ENCODE results near the gene FAM228B. TPM values are rescaled to one million over a fixed set of nuclear protein-coding genes. Genes with fewer than 3 reads are reported as not detected.
A peak's percentile ranks its signal among the peaks of the same experiment; 100 is the strongest.
"Not testable (repeated sequence)": the region's sequence is repeated elsewhere in the genome, so short reads cannot be mapped to it uniquely, and the experiment has no call there.

The FAM228B gene
- total RNA-seq, 1 donor from 2014 or later = 4.5 TPM

DNA sequence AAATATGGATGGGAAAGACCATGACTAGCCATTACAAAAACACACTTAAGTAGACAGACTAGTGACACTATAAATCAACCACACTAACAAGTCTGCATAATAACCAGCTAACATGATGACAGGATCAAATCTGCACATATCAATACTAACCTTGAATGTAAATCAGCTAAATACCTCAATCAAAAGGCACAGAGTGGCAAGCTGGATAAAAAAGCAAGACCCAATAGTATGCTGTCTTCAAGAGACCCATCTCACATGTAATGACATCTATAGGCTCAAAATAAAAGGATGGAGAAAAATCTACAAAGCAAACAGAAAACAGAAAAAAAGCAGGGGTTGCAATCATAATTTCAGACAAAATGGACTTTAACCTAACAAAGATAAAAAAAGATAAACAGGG is 16.5 kb upstream of the FAM228B start:
- intact Hi-C loops (cut with micrococcal nuclease) = no loop called here
- DNase-seq (ENCODE audit: low spot score) = no peak
- no peaks in the 10 kb centered on the region for H3K4me1 Mint-ChIP-seq (ENCODE audit: low read depth)
- peaks cover 10% of the 10 kb centered on the region for H3K36me3 Mint-ChIP-seq (ENCODE audit: low read depth)
- H3K27ac Mint-ChIP-seq = no peak overlapping the region
- peaks cover 27% of the 10 kb centered on the region for H3K9me3 Mint-ChIP-seq
- peaks cover 12% of the 10 kb centered on the region for H3K27me3 Mint-ChIP-seq (ENCODE audit: low read depth)
- no peak overlapping the region for H3K4me3 Mint-ChIP-seq (ENCODE audit: low read depth)

DNA sequence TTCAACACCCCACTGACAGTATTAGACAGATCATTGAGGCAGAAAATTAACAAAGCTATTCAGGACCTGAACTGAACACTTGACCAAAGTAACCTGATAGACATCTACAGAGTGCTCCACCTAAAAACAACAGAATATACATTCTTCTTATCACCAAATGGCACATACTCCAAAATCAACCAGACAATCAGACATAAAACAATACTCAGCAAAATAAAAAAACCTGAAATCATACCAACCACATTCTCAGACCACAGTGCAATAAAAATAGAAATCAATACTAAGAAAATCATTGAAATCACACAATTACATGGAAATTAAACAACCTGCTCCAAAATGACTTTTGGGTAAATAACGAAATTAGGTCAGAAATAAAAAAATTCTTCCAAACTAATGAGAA is 15.9 kb upstream of the FAM228B start:
- H3K27ac Mint-ChIP-seq = no peak overlapping the region
- DNase-seq (ENCODE audit: low spot score) = no peak
- intact Hi-C loops (cut with micrococcal nuclease) = no loop called here
- H3K27me3 Mint-ChIP-seq (ENCODE audit: low read depth) = peaks cover 12% of the 10 kb centered on the region
- H3K9me3 Mint-ChIP-seq = peaks cover 27% of the 10 kb centered on the region
- H3K4me3 Mint-ChIP-seq (ENCODE audit: low read depth) = no peak overlapping the region
- H3K4me1 Mint-ChIP-seq (ENCODE audit: low read depth) = no peaks in the 10 kb centered on the region
- peaks cover 10% of the 10 kb centered on the region for H3K36me3 Mint-ChIP-seq (ENCODE audit: low read depth)

DNA sequence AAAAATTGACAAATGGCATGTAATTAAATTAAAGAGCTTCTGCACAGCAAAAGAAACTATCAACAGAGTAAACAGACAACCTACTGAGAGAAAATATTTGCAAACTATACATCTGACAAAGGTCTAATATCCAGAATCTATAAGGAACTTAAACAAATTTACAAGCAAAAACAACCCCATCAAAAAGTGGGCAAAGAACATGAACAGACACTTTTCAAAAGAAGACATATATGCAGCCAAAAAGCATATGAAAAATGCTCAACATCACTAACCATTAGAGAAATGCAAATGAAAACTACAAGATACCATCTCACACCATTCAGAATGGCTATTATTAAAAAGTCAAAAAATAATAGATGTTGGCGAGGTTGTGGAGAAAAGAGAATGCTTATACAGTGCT is 13.8 kb upstream of the FAM228B start:
- intact Hi-C loops (cut with micrococcal nuclease); H3K27ac Mint-ChIP-seq; H3K4me3 Mint-ChIP-seq (ENCODE audit: low read depth); DNase-seq (ENCODE audit: low spot score); H3K4me1 Mint-ChIP-seq (ENCODE audit: low read depth); H3K36me3 Mint-ChIP-seq (ENCODE audit: low read depth): not testable (repeated sequence)
- H3K9me3 Mint-ChIP-seq = peaks cover 27% of the 10 kb centered on the region
- peaks cover 12% of the 10 kb centered on the region for H3K27me3 Mint-ChIP-seq (ENCODE audit: low read depth)

DNA sequence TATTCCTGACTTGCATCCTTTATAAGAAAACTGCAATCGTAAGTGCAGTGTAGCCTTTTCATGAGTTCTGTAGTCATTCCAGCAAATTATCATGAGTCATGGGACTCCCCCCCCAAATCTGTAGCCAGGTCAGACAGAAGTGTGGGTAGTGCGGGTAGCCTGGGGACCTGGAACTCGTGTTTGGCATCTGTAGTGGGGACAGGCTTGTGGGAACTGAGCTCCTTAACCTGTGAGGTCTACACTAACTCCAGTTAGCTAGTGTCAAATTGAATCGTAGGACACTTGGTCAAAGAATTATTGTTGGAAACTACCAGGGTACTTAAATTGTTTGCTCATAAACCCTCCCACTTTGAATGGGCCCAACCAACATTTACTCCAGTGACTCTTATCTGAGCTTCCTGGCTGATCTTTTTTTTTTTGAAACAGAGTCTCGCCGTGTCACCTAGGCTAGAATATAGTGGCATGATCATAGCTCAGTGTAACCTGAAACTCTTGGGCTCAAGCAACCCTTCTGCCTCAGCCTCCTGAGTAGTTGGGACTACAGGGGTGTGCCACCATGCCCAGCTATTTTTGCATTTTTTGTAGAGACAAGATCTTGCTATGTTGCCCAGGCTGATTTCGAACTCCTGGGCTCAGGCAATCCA is 12.5 kb upstream of the FAM228B start:
- peaks cover 24% of the 10 kb centered on the region for H3K9me3 Mint-ChIP-seq
- no peaks in the 10 kb centered on the region for H3K4me1 Mint-ChIP-seq (ENCODE audit: low read depth)
- DNase-seq (ENCODE audit: low spot score) = no peak
- peaks cover 10% of the 10 kb centered on the region for H3K36me3 Mint-ChIP-seq (ENCODE audit: low read depth)
- peaks cover 12% of the 10 kb centered on the region for H3K27me3 Mint-ChIP-seq (ENCODE audit: low read depth)
- H3K27ac Mint-ChIP-seq = no peak overlapping the region
- H3K4me3 Mint-ChIP-seq (ENCODE audit: low read depth) = no peak overlapping the region
- intact Hi-C loops (cut with micrococcal nuclease) = no loop called here

DNA sequence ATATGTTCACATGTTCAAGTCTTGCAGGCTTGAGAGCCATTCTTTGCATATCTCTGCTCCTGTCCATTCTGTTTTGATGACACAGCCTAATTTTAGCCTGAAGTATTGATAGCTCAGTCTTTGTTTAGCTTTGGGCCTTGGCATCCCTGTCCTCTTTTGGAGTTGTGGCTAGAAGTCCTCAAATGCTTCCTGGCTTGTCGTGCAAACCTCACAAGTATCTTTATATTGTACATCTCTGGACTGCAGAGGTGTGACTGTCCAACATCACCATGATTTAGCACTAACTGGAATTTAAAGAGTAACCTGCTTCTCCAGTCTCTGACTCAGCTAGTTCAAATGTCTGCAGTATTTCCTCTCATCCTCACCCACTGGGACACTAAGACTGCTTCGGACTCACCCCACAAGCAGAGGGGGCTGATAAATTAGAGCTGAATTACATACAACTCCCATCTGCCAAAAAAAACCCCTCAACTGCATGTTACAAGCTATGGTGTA is 11.8 kb upstream of the FAM228B start:
- H3K4me3 Mint-ChIP-seq (ENCODE audit: low read depth) = no peak overlapping the region
- no peaks in the 10 kb centered on the region for H3K4me1 Mint-ChIP-seq (ENCODE audit: low read depth)
- no peak overlapping the region for H3K27ac Mint-ChIP-seq
- peaks cover 21% of the 10 kb centered on the region for H3K9me3 Mint-ChIP-seq
- peaks cover 11% of the 10 kb centered on the region for H3K27me3 Mint-ChIP-seq (ENCODE audit: low read depth)
- intact Hi-C loops (cut with micrococcal nuclease) = no loop called here
- H3K36me3 Mint-ChIP-seq (ENCODE audit: low read depth) = peaks cover 7% of the 10 kb centered on the region
- no peak for DNase-seq (ENCODE audit: low spot score)

DNA sequence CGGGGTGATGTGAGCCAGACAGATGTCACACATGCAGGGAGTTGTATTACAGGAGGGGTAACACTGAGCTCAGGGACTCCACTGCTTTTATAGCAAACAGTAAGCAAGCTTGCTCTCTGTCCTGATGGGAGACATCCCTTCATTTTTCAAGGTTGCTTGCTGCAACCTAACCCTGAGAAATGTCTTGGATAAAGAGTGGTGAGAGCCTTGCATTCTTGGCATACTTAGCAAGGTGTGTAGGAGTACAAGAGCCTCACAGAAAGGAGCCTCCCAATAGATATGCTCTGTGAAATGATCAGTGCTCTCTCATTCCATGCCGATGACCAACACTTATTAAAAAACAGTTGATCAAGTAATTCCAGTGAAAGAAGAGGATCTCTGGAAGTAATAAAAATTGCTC is 8.2 kb upstream of the FAM228B start:
- intact Hi-C loops (cut with micrococcal nuclease) = no loop called here
- no peak for DNase-seq (ENCODE audit: low spot score)

DNA sequence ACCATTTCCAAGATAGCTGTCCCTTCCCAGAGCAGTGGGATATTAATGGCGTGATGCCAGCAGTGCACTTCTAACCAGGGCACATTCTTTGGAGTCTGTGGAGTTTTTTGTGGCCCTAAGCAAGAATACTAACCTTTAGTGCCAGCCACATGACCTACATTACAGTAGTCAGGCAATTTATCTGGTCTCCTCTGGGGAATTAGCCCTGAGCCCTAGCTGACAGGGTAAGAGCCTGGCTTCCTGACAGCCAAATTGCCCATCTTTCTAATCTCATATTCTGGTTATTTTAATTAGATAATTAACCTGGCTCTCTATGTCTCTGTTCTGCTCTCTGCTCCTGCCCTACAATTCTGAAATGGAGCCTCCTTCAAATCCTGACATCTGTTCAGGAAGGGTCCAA is 5.4 kb upstream of the FAM228B start:
- H3K4me1 Mint-ChIP-seq (ENCODE audit: low read depth) = peaks cover 6% of the 10 kb centered on the region
- H3K9me3 Mint-ChIP-seq = no peaks in the 10 kb centered on the region
- no peak overlapping the region for H3K4me3 Mint-ChIP-seq (ENCODE audit: low read depth)
- intact Hi-C loops (cut with micrococcal nuclease) = no loop called here
- peaks cover 1% of the 10 kb centered on the region for H3K27me3 Mint-ChIP-seq (ENCODE audit: low read depth)
- H3K36me3 Mint-ChIP-seq (ENCODE audit: low read depth) = no peaks in the 10 kb centered on the region
- H3K27ac Mint-ChIP-seq = no peak overlapping the region
- no peak for DNase-seq (ENCODE audit: low spot score)

More for the DNA sequence above, 8.2 kb upstream of the FAM228B start:
- H3K27me3 Mint-ChIP-seq (ENCODE audit: low read depth) = no peaks in the 10 kb centered on the region
- H3K9me3 Mint-ChIP-seq = no peaks in the 10 kb centered on the region
- no peaks in the 10 kb centered on the region for H3K4me1 Mint-ChIP-seq (ENCODE audit: low read depth)
- H3K36me3 Mint-ChIP-seq (ENCODE audit: low read depth) = no peaks in the 10 kb centered on the region
- H3K4me3 Mint-ChIP-seq (ENCODE audit: low read depth) = no peak overlapping the region
- H3K27ac Mint-ChIP-seq = no peak overlapping the region

DNA sequence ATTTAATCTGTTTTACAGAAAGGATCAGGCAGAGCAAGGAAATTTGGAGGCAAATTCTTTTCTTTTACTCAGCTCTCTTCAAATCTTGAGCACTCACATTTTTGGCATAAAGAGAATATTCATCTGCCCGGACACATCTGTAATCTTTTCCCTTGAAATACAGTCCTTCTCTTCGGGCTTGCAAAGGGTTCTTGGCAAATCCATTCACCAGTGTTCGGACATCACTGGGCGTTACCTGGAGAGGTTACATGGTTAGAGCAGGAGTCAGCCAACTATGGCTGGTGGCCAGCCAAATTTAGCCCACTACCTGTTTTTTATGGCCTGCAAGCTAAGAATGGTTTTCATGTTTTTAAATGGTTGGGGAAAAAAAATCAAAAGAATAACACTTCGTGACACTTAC is 2.2 kb upstream of the FAM228B start:
- Mint-ChIP-seq H3K27ac (no peak overlapping the region), H3K36me3 (ENCODE audit: low read depth) (no peaks in the 10 kb centered on the region), H3K4me1 (ENCODE audit: low read depth) (peaks cover 14% of the 10 kb centered on the region), H3K9me3 (no peaks in the 10 kb centered on the region), H3K4me3 (ENCODE audit: low read depth) (no peak overlapping the region), H3K27me3 (ENCODE audit: low read depth) (peaks cover 1% of the 10 kb centered on the region)
- intact Hi-C loops (cut with micrococcal nuclease) = loop anchor here (5.0 kb wide), 1 partner anchor 241 kb away; the partner anchor contains the start of gene ITSN2
- no peak for DNase-seq (ENCODE audit: low spot score)

DNA sequence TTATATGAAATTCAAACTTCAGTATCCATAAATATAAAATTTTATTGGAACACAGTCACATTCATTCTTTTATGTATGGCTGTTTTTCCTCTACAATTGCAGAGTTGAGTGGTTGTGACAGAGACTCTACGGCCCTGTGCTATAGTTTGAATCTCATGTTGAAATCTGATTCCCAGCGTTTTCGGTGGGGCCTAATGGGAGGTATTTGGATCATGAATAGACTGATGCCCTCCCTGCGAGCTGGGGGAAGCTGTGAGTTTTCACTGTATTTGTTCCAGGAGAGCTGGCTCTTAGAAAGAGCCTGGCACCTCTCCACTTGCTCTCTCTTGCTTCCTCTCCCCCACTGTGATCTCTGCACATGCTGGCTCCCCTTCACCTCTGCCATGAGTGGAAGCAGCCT is 1.8 kb upstream of the FAM228B start:
- DNase-seq (ENCODE audit: low spot score) = no peak

DNA sequence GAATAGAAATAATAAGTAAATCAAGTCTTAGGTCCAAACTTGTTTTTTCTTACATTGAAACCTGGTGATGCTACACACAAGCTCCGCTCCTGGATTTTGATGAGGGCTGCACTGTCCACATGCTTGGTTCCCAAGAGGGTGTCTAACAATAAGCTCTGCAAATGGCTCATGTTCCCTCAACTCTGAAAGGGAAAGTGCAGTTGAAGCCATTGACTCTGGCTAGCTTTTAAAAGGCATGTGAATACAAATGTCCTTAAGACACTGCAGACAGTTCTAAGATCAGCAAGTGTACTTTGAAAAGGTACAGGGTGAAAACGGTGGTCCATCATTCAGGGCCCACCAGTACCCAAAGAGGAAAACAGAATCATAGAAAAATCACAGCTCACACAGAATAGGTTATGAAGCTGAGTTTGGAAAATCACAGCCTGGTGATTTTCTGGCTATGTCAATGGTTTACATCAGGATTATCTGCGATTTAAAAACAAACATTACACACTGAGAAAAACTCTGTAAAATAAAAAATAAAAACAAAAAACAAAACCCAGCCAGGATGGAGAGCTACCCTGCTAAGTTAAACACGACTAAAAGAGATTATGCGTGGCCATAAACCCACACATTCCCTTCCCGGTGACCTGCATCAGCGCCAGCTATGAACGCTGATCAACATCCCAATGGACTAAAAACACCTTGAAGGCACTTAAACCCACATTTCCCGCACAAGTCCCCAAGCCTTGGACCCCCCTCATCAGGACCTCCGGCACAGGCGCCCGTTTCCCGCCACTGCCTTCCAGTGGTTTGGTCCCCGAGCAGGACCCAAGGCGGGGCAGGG is 689 bp upstream of the FAM228B start:
- Mint-ChIP-seq H3K9me3 (no peaks in the 10 kb centered on the region), H3K4me3 (ENCODE audit: low read depth) (peak overlapping the region; percentile 84), H3K4me1 (ENCODE audit: low read depth) (peaks cover 14% of the 10 kb centered on the region), H3K36me3 (ENCODE audit: low read depth) (no peaks in the 10 kb centered on the region), H3K27ac (peak overlapping the region; percentile 67), H3K27me3 (ENCODE audit: low read depth) (peaks cover 1% of the 10 kb centered on the region)
- DNase-seq (ENCODE audit: low spot score) = no peak
- intact Hi-C loops (cut with micrococcal nuclease) = loop anchor here (5.0 kb wide), 1 partner anchor 240 kb away; the partner anchor contains the start of gene ITSN2

More for the DNA sequence above, 1.8 kb upstream of the FAM228B start:
- H3K27ac Mint-ChIP-seq = no peak overlapping the region
- H3K27me3 Mint-ChIP-seq (ENCODE audit: low read depth) = peaks cover 1% of the 10 kb centered on the region
- H3K9me3 Mint-ChIP-seq = no peaks in the 10 kb centered on the region
- H3K4me1 Mint-ChIP-seq (ENCODE audit: low read depth) = peaks cover 14% of the 10 kb centered on the region
- no peak overlapping the region for H3K4me3 Mint-ChIP-seq (ENCODE audit: low read depth)
- no peaks in the 10 kb centered on the region for H3K36me3 Mint-ChIP-seq (ENCODE audit: low read depth)
- intact Hi-C loops (cut with micrococcal nuclease) = loop anchor here (5.0 kb wide), 1 partner anchor 241 kb away; the partner anchor contains the start of gene ITSN2

DNA sequence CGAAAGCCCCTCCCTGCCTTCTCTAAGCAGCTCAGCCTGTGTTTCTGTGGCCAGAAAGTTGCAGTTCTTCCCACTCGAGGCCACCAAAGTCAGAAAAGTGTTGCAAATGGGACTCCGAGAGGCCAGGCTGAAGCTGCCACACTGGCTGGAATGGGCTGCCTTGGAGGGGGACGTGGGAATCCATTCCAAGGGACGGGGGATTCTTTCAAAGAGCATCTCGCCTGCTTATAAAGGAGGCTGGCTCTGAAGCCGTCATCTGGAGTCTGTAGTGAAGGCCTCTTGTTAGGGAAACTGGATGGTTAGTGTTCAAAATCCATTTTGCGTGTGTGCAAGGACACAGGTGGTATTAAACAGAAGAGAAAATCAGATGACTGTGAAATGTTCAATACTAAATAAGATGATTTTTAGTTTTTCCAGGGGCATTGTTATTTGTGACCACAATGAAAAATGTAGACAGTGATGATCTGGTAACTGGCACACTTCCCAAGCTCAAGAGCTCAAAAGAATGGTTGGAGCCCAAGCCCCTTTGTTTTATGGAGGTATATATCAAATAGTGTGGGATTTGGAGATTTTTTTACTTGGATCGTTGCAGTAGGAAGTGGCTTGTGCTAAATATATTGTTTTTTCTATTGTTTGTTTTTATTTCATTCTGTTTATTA is 782 bp downstream of the FAM228B start:
- peak overlapping the region; percentile 56 for H3K27ac Mint-ChIP-seq
- H3K9me3 Mint-ChIP-seq = no peaks in the 10 kb centered on the region
- peaks cover 14% of the 10 kb centered on the region for H3K4me1 Mint-ChIP-seq (ENCODE audit: low read depth)
- H3K4me3 Mint-ChIP-seq (ENCODE audit: low read depth) = peak overlapping the region; percentile 76
- intact Hi-C loops (cut with micrococcal nuclease) = loop anchor here (5.0 kb wide), 1 partner anchor 238 kb away; the partner anchor contains the start of gene ITSN2
- no peaks in the 10 kb centered on the region for H3K36me3 Mint-ChIP-seq (ENCODE audit: low read depth)
- H3K27me3 Mint-ChIP-seq (ENCODE audit: low read depth) = peaks cover 1% of the 10 kb centered on the region
- DNase-seq (ENCODE audit: low spot score) = no peak

DNA sequence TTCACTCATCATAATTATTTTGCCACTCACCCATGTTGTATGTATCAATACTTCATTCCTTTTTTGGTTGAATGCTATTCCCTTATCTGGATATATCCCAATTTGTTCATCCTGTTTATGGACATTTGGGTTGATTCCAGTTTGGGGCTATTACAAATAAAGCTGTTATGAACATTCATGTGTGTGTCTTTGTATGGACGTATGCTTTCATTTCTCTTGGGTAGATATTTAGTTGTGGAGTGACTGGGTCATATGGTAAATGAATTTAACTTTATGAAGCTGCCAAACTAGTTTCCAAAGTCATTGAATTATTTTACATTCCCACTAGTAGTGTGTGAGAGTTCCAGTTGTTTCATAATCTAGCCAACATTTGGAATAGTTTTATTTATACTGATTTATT is 2.7 kb downstream of the FAM228B start:
- DNase-seq (ENCODE audit: low spot score) = no peak
- Mint-ChIP-seq H3K27ac (no peak overlapping the region), H3K9me3 (no peaks in the 10 kb centered on the region), H3K36me3 (ENCODE audit: low read depth) (no peaks in the 10 kb centered on the region), H3K27me3 (ENCODE audit: low read depth) (peaks cover 3% of the 10 kb centered on the region), H3K4me3 (ENCODE audit: low read depth) (no peak overlapping the region), H3K4me1 (ENCODE audit: low read depth) (peaks cover 14% of the 10 kb centered on the region)
- intact Hi-C loops (cut with micrococcal nuclease) = no loop called here
